Fibroblast of skin of scalp (primary cell): ENCODE measurements around the gene ZNF358.

Experiments used
- DNase-seq: peaks from one replicate; pipeline ENCODE4 v3.0.0-alpha.2; 2013

The ZNF358 gene

DNA sequence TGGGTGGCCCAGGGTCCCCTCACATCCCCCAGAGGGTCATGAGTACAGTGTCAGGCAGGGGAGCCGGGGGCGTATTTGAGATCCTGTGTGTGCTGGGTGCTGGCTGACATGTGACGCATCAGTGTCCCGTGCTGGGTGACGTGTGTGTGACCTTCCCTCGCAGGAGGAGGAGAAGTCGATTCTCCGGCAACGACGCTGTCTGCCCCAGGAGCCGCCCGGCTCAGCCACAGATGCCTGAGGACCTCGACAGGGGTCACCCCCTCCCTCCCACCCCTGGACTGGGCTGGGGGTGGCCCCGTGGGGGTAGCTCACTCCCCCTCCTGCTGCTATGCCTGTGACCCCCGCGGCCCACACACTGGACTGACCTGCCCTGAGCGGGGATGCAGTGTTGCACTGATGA lies 45.4 kb downstream of the ZNF358 start:
- no peak for DNase-seq

DNA sequence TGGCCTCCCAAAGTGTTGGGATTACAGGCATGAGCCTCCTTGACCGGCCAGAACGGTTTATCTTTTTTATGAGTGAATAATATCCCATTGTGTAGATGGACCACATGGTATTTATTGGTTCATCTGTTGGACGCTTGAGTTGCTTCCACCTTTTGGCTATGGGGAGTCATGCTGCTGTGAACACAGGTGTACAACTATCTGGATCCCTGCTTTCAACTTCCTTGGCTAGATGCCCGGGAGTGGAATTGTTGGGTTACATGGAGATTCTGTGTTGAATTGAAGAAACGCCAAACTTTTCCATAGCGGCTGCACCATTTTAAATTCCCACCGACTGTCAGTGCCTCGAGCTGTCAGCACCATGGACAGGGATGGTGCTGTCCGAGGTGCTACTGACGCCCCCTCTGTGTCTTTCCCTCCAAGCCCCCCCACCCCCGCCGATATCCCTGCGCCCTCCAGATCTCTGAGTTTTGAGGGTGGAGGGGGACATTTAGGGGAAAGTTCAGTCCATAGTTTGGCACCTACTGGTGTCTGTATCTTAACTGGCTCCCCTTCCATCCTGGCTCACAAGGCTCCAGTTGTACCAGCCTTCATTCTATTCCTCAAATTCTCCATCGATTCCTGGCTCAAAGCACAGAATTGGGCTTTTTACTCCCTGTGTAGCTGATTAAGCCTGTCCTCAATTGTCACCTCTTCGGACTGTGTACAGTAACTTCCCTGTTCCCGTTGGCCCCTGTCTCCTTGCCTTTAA lies 46.9 kb downstream of the ZNF358 start:
- DNase-seq, result no peak

DNA sequence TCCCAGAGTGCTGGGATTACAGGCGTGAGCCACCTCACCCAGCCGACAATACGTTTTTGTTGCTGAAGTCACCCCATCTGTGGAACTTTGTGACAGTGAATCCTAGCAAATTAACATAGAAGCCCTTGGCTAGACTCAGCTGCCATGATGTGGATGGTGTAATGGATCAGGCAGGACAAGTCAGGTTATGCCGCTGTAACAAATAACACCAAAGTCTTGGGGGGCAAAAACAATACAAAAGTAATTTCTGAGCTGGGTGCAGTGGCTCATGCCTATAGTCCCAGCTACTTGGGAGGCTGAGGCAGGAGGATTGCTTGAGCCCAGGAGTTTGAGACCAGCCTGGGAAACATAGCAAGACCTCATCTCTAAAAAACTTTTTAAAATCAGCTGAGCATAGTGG lies 49.0 kb downstream of the ZNF358 start:
- no peak for DNase-seq

DNA sequence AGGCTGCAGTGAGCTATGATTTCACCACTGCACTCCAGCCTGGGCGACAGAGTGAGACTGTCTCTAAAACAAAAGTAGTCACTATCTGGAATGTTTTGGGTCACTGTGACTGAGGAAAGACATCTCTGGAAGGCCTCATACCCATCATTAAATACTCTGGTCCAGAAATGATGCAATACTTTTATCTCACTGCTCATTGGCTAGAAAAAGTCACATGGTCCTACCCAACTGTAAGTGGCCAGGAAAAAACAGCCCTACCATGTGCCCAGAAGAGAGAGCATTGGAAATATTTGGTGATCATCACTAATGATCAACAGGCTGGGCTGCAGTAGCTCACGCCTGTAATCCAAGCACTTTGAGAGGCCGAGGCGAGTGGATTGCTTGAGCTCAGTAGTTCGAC lies 49.4 kb downstream of the ZNF358 start:
- no peak for DNase-seq
